Omental fat pad (tissue), 4 donors: Measurements from ENCODE around the gene CNTN4. TPM values are rescaled to one million over a fixed set of nuclear protein-coding genes. Genes with fewer than 3 reads are reported as not detected.

Experiments used
- ATAC-seq: fragments of 150-250 bp; one replicate; pipeline ENCODE4 v1.9.1; 2016; ENCODE audit warnings: mild to moderate bottlenecking, moderate library complexity; ENCODE audit not compliant: low FRiP score
- DNase-seq: peaks from one replicate; pipeline ENCODE4 v3.0.0-alpha.2; 2019; ENCODE audit warnings: low spot score
- total RNA-seq, 4 donors: library from RNA; depleted of rRNA; stranded (reverse); fragments of >200 nt; gene quantifications; one replicate each; pipeline ENCODE4 v1.1.0, GENCODE V29; 2016
- TF ChIP-seq, protein P1 (sequence below), 3 donors: fragments of 450-650 bp; IDR thresholded peaks; one replicate each; pipeline ENCODE4 v1.5.1; 2016 to 2017; ENCODE audit warnings: antibody characterized with exemption in 3 of 3, mild to moderate bottlenecking in 3 of 3, moderate library complexity in 2 of 3

The CNTN4 gene
- total RNA-seq, 4 donors from 2014 or later = 2.6 to 9.5 (median 7.2) TPM

DNA sequence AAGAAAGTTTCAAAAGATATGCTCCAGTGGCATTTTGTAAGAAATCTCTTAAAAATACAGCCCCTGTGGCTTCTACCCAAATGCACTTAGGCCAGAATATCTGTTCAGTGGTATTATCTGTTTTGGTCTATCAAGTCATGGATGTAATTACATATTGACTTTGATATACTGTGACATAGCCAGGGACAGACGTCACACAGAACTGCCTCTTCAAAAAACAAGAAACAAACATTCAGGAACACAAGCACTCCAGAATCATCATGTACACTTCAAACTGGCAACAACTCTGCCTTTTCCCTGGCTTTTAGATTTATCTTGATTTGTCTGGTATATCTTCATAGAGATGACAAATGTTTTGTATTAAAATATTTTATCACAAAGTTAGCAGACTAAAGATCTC is 771.2 kb downstream of the CNTN4 start:
- ATAC-seq = no peak
- TF ChIP-seq, protein P1, sequence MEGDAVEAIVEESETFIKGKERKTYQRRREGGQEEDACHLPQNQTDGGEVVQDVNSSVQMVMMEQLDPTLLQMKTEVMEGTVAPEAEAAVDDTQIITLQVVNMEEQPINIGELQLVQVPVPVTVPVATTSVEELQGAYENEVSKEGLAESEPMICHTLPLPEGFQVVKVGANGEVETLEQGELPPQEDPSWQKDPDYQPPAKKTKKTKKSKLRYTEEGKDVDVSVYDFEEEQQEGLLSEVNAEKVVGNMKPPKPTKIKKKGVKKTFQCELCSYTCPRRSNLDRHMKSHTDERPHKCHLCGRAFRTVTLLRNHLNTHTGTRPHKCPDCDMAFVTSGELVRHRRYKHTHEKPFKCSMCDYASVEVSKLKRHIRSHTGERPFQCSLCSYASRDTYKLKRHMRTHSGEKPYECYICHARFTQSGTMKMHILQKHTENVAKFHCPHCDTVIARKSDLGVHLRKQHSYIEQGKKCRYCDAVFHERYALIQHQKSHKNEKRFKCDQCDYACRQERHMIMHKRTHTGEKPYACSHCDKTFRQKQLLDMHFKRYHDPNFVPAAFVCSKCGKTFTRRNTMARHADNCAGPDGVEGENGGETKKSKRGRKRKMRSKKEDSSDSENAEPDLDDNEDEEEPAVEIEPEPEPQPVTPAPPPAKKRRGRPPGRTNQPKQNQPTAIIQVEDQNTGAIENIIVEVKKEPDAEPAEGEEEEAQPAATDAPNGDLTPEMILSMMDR (IDR thresholded peaks at IDR 0.05) = no peak
- DNase-seq = no peak

DNA sequence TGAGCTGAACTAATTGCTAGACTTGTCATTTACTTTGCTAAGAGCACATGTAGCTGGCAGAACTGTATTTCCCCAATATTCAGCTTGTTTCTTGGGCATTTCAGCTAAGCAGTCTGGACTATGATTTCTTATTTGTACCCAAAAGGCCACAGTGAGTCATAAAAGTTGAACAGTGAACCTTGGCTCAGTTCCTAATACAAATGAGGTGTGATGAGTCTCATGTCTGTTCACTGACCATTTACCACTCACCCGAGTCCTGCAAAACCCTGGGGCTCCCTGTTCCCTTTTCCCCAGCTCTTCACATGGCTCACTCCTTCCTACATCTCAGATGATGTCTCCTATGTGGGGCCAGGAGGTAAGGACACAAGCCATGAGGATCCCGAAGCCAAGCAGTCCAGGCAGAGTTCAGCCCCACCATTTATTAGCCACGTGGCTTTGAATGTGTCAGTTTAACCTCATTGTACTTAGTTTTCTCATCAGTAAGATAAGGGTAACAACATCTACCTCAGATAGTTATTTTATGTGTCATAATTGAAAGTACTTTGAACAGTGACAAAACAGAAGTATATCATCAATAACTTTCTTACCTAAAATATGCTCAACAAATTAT is 772.2 kb downstream of the CNTN4 start:
- TF ChIP-seq, protein P1 (IDR thresholded peaks at IDR 0.05) = no peak
- ATAC-seq = no peak
- no peak for DNase-seq

DNA sequence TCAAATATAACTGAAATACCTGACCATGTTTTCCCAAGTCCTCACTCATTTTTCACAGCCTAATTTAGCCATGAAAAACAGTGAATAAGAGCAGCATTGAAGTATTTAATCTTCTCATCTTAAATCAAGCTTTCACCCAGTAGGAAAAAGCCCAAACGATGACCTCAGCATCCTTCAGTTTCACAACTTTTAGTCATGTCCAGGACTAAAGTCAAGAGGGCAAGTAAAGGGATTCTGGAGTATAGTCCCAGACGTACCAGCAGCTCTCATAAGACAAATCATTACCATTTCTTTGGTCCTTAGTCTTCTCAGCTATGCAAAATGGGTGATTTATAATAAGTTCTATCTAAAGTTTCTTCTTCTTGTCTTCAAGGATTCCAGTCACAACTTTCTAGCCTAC is 774.2 kb downstream of the CNTN4 start:
- no peak for DNase-seq
- TF ChIP-seq, protein P1 (IDR thresholded peaks at IDR 0.05) = no peak
- ATAC-seq = no peak

DNA sequence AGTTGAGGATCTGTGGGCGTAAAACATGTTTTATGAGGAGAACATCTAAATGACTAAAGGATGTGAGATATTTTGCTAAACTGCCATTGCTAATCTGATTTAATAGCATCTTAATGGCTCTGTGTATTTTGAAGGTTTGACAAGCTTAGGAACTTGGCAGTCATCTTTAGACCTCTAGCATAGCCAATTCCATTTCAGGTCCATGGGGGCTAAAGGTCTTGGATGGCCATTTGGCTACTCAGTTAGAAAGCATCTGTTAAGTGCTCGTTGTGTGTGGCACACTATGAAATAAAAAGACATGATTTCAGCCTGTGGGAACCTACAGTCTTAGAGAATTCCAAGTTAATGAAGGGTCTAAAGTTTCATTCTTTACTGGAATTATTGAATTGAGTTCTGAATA is 775.3 kb downstream of the CNTN4 start:
- ATAC-seq = no peak
- no peak for DNase-seq
- TF ChIP-seq, protein P1 (IDR thresholded peaks at IDR 0.05) = no peak

DNA sequence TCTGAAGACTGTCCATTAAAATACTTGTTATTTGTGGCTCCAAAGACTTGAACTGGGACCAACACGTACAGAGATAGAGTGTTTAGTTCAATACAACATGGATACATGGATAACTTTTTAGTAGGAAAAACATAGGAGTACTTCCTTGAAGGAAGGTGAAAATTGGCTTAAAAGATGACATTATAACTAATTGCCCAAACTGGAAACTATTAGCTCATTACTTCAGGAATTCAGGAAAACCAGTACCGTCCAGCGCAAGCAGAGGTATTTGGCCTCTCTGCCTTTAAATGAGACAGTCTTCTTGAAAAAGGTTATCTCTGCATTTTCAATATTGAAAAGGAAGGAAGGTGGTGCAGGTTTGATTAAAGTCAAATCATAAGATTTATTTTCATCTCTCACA is 777.0 kb downstream of the CNTN4 start:
- TF ChIP-seq, protein P1 (IDR thresholded peaks at IDR 0.05) = no peak
- DNase-seq = no peak
- no peak for ATAC-seq

DNA sequence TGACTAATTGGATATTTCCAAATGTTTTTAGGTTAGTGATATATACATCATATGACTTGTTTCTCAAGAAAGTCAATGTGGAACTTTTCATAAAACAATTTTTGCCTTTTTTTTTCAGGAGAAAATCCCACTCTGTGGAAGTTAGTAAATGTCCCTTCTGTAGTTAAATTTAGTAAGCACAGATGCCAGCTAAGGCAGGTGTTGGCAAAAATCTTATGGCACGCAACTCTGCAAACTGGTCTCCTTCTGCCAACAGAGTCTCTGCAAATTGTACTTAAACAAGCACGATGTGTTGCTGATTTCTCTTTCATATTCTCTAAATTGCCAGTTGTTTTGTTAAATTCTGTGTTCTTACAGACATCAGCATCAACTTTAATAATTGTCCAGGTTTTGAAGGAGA is 777.7 kb downstream of the CNTN4 start:
- TF ChIP-seq, protein P1 (IDR thresholded peaks at IDR 0.05) = no peak
- ATAC-seq (no peak), DNase-seq (no peak)

DNA sequence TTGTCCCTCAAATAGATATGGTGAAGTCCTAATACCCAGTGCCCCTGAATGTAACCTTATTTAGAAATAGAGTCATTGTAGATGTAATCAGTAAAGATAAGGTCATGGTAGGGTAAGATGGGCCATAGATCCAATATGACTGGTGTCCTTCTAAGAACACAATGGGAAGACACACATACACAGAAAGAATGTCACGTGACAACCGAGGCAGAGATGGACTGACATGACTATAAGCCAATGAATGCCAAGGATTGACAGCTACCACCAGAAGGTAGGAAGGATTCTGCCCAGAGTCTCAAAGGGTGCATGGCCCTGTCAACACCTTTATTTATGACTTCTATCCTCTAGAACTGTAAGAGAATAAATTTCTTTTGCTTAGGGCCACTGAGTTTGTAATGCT is 780.4 kb downstream of the CNTN4 start:
- ATAC-seq (no peak), DNase-seq (no peak)
- TF ChIP-seq, protein P1 (IDR thresholded peaks at IDR 0.05) = no peak
